ENCODE results near the gene AOX1.
"Not testable (repeated sequence)": the region's sequence is repeated elsewhere in the genome, so short reads cannot be mapped to it uniquely, and the experiment has no call there.

The AOX1 gene

DNA sequence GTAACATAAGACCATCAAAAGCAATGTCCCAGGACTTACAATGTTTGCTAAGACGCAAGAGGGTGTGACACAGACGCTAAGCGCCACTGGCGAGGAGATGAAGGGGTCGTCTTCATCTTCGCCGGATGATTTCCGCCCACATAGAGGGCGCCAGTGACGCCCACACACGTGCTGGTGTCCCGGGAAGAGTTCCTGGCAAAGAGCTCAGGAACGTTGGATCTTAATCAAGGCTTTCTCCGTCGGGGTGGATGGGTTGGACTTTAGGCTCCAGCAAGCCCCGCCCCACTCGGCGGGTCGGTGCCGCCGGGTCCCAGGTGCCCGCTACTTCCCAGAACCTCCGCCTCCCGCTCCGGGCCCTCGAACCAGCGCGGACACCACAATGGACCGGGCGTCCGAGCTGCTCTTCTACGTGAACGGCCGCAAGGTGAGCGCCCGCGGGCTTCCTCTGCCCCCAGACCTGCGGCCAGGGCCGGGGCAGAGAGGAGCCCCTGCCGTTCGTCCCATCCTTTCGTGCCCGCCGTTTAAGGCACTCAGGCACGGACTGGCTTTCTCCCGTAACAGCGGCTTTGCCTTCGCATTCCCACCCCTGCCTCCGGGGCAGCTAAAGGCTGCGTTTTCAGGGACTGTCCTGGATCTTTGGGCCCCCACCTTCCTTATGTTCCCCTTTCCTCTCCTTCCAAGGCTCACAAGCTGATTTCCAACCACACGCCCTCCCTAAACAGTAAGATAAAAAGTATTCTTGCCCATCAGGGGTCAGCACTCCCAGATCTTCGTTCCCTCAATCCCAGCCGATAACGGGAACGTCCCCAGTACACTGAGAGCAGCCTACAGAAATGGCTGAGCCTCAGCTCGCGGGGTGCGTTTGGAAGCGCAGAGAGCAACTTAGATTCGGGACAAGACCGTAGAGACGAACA lies at the start of gene AOX1:
Gene AOX1, plus strand, starts transcription at position 285 of the 914 bp plus-strand sequence. Its CDS starts 95 bp downstream, at position 380.
- peak within 1 kb of the TSS; percentile 56 for H3K4me3 ChIP-seq (ENCODE audit: low read depth, low read length)
- in situ Hi-C loops (cut with HindIII; ENCODE audit: low sequenced_read_pairs): no loop called here
- TF ChIP-seq, protein P1, sequence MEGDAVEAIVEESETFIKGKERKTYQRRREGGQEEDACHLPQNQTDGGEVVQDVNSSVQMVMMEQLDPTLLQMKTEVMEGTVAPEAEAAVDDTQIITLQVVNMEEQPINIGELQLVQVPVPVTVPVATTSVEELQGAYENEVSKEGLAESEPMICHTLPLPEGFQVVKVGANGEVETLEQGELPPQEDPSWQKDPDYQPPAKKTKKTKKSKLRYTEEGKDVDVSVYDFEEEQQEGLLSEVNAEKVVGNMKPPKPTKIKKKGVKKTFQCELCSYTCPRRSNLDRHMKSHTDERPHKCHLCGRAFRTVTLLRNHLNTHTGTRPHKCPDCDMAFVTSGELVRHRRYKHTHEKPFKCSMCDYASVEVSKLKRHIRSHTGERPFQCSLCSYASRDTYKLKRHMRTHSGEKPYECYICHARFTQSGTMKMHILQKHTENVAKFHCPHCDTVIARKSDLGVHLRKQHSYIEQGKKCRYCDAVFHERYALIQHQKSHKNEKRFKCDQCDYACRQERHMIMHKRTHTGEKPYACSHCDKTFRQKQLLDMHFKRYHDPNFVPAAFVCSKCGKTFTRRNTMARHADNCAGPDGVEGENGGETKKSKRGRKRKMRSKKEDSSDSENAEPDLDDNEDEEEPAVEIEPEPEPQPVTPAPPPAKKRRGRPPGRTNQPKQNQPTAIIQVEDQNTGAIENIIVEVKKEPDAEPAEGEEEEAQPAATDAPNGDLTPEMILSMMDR (IDR thresholded peaks at IDR 0.05; ENCODE audit: low read depth, low read length): peak; percentile 34
- peak; percentile 55 for DNase-seq (ENCODE audit: low read depth, low spot score)

DNA sequence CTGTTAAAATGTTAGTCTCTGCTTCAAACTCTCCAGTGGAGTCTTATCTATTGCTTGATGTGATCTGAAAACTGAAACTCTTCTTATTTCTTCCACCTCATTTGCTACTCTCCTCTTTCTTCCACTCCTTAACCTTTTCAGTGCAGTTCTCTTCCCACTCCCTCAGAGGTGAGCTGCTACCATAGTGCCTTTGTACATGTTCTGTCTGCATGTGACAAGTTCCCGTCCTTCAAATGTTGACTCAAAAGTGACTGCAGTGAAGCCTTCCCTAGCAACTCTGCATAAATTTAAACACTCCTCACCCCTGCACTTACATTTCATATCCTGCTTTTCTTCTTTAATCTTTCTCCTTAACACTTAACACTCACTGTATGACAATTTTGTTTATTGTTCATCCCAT lies 47.7 kb upstream of the AOX1 start:
- TF ChIP-seq, protein P1 (IDR thresholded peaks at IDR 0.05; ENCODE audit: low read depth, low read length): no peak
- no peak overlapping the region for H3K4me3 ChIP-seq (ENCODE audit: low read depth, low read length)
- in situ Hi-C loops (cut with HindIII; ENCODE audit: low sequenced_read_pairs): no loop called here
- no peak for DNase-seq (ENCODE audit: low read depth, low spot score)

DNA sequence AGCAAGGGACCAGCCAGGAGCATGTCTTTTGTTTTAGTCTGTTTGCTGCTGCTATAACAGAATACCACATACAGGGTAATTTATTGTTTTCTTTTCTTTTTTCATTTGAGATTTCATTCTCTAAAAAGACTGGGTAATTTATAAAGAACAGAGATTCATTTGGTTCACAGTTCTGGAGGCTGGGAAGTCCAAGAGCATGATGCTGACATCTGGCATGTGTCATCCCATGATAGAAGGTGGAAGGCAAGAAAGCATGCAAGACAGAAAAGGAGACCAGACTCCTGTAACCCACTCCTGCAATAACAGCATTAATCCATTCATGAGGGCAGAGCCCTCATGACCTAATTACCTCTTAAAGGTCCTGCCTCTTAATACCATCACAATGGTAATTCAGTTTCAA lies 45.0 kb upstream of the AOX1 start:
- DNase-seq (ENCODE audit: low read depth, low spot score): no peak
- in situ Hi-C loops (cut with HindIII; ENCODE audit: low sequenced_read_pairs): no loop called here
- no peak overlapping the region for H3K4me3 ChIP-seq (ENCODE audit: low read depth, low read length)
- TF ChIP-seq, protein P1 (IDR thresholded peaks at IDR 0.05; ENCODE audit: low read depth, low read length): no peak

DNA sequence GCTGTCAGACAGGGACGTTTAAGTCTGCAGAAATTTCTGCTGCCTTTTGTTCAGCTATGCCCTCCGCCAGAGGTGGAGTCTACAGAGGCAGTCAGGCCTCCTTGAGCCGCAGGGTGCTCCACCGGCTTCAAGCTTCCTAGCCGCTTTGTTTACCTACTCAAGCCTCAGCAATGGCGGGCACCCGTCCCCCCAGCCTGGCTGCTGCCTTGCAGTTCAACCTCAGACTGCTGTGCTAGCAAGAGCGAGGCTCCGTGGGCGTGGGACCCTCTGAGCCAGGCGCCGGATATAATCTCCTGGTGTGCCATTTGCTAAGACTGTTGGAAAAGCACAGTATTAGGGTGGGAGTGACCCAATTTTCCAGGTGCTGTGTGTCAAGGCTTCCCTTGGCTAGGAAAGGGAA lies 19.2 kb upstream of the AOX1 start:
- in situ Hi-C loops (cut with HindIII; ENCODE audit: low sequenced_read_pairs); H3K4me3 ChIP-seq (ENCODE audit: low read depth, low read length); DNase-seq (ENCODE audit: low read depth, low spot score): not testable (repeated sequence)

DNA sequence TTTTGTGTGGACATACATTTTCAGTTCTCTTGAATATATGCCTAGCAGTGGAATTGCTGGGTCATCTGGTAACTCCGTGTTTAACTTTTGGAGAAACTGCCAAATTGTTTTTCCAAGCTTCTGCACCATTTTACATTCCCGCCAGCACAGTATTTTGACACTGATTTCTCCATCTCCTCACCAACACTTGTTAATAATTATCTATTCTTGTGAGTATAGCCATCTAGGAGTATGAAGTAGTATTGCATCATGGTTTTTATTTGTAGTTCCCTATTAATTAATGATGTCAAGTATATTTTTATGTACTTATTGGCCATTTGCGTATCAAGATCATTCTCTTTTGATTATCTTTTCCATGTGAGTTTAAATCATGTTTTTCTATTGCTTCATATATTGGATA lies 17.9 kb upstream of the AOX1 start:
- in situ Hi-C loops (cut with HindIII; ENCODE audit: low sequenced_read_pairs): no loop called here
- DNase-seq (ENCODE audit: low read depth, low spot score): no peak
- no peak overlapping the region for H3K4me3 ChIP-seq (ENCODE audit: low read depth, low read length)
- TF ChIP-seq, protein P1 (IDR thresholded peaks at IDR 0.05; ENCODE audit: low read depth, low read length): no peak

DNA sequence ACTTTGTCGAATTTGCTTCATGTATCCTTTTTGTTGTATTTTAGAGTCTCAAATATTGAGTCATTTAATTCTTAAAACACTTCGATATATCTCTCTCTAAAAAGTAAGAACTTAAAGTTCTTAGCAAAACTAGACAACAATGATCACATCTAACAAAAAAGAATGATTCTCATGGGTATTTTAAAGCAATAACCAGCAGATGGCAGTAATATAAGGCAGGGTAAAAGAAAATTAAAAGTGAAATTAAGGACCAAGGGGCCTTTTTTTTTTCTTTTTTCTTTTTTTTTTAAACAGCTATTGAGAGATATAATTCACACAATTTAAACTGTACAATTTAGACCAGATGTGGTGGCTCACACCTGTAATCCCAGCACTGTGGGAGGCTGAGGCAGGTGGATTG lies 9.9 kb upstream of the AOX1 start:
- in situ Hi-C loops (cut with HindIII; ENCODE audit: low sequenced_read_pairs): no loop called here
- DNase-seq (ENCODE audit: low read depth, low spot score): peak; percentile 22
- no peak overlapping the region for H3K4me3 ChIP-seq (ENCODE audit: low read depth, low read length)
- TF ChIP-seq, protein P1 (IDR thresholded peaks at IDR 0.05; ENCODE audit: low read depth, low read length): peak; percentile 24

DNA sequence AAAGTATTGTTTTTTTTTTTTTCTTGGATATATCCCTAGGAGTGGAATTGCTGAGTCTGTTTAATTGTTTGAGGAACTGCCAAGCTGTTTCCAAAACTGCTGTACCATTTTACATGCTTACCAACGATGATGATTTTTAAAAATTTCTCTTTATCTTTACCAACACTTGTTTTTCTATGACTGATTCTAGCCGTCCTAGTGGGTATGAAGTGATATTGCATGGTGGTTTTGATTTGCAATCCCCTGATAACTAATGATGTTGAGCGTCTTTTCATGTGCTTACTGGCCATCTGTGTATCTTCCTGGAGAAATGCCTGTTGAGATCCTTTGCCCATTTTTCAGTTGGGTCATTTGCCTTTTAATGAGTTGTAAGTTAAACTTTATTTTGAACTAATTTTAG lies 8.8 kb upstream of the AOX1 start:
- TF ChIP-seq, protein P1 (IDR thresholded peaks at IDR 0.05; ENCODE audit: low read depth, low read length): peak; percentile 26
- in situ Hi-C loops (cut with HindIII; ENCODE audit: low sequenced_read_pairs): no loop called here
- no peak for DNase-seq (ENCODE audit: low read depth, low spot score)
- H3K4me3 ChIP-seq (ENCODE audit: low read depth, low read length): no peak overlapping the region

Measured in astrocyte of the spinal cord (primary cell).